ENCODE data around the gene ETV6.

ETV6 gene

GRCh38 chr12:11827091-11828061 lies 177.9 kb downstream of the ETV6 start:
- DNase-seq (ENCODE audit: low spot score): no peak

GRCh38 chr12:11829764-11830194 lies 180.3 kb downstream of the ETV6 start:
- no peak for DNase-seq (ENCODE audit: low spot score)

GRCh38 chr12:11830307-11830801 lies 180.9 kb downstream of the ETV6 start:
- no peak for DNase-seq (ENCODE audit: low spot score)

- no peak for DNase-seq (ENCODE audit: low spot score)
These were observed 182.6 kb downstream of the ETV6 start for GRCh38 chr12:11832093-11832492.

- DNase-seq (ENCODE audit: low spot score): no peak
These were observed 183.9 kb downstream of the ETV6 start for GRCh38 chr12:11833174-11833895.

- DNase-seq (ENCODE audit: low spot score): no peak
These were observed 184.8 kb downstream of the ETV6 start for GRCh38 chr12:11834104-11834812.

GRCh38 chr12:11834931-11835330 lies 185.5 kb downstream of the ETV6 start:
- no peak for DNase-seq (ENCODE audit: low spot score)

- no peak for DNase-seq (ENCODE audit: low spot score)
These were observed 187.0 kb downstream of the ETV6 start for GRCh38 chr12:11836282-11837151.

- DNase-seq (ENCODE audit: low spot score): no peak
These were observed 187.9 kb downstream of the ETV6 start for GRCh38 chr12:11837216-11837934.

GRCh38 chr12:11838403-11838802 lies 188.9 kb downstream of the ETV6 start:
- DNase-seq (ENCODE audit: low spot score): no peak

- no peak for DNase-seq (ENCODE audit: low spot score)
These were observed 189.7 kb downstream of the ETV6 start for GRCh38 chr12:11839091-11839641.

- DNase-seq (ENCODE audit: low spot score): no peak
These were observed 190.9 kb downstream of the ETV6 start for GRCh38 chr12:11840366-11840765.

- no peak for DNase-seq (ENCODE audit: low spot score)
These were observed 197.0 kb downstream of the ETV6 start for GRCh38 chr12:11846488-11846887.

- no peak for DNase-seq (ENCODE audit: low spot score)
These were observed 198.1 kb downstream of the ETV6 start for GRCh38 chr12:11847539-11847938.

GRCh38 chr12:11849757-11850504 lies 200.5 kb downstream of the ETV6 start:
- no peak for DNase-seq (ENCODE audit: low spot score)

GRCh38 chr12:11853126-11853525 lies 203.7 kb downstream of the ETV6 start:
- no peak for DNase-seq (ENCODE audit: low spot score)

GRCh38 chr12:11854011-11854499 lies 204.6 kb downstream of the ETV6 start:
- DNase-seq (ENCODE audit: low spot score): no peak

- DNase-seq (ENCODE audit: low spot score): no peak
These were observed 206.5 kb downstream of the ETV6 start for GRCh38 chr12:11855983-11856374.

GRCh38 chr12:11856971-11857370 lies 207.5 kb downstream of the ETV6 start:
- no peak for DNase-seq (ENCODE audit: low spot score)

Measured in cerebellar cortex (tissue), 1 donor.